Thoracic aorta (tissue), 2 donors: ENCODE results near the gene ADORA2B. TPM values are rescaled to one million over a fixed set of nuclear protein-coding genes. Genes with fewer than 3 reads are reported as not detected.
A peak's percentile ranks its signal among the peaks of the same experiment; 100 is the strongest.

Source experiments
- ATAC-seq: fragments of 150-250 bp; one replicate; pipeline ENCODE4 v1.8.0; 2017; ENCODE audit warnings: low read depth; ENCODE audit not compliant: insufficient number of reproducible peaks, low FRiP score
- DNase-seq: peaks from one replicate; pipeline ENCODE4 v3.0.0-alpha.2; 2020; ENCODE audit warnings: low spot score
- H3K27ac ChIP-seq, 2 donors: fragments of 200-600 bp; sonication (generic); 1 replicate in 1 of 2; 2 replicates in 1 of 2; pipeline ENCODE4 v1.5.1; 2016; ENCODE audit warnings: mild to moderate bottlenecking in 2 of 2, moderate library complexity in 2 of 2
- H3K27me3 ChIP-seq: fragments of 200-600 bp; sonication (generic); replicated peaks from 2 replicates; pipeline ENCODE4 v1.6.0; 2016; ENCODE audit warnings: mild to moderate bottlenecking; ENCODE audit not compliant: insufficient read depth
- H3K36me3 ChIP-seq: fragments of 200-600 bp; sonication (generic); one replicate; pipeline ENCODE4 v1.5.1; 2016
- H3K4me1 ChIP-seq, 2 donors: fragments of 200-600 bp; sonication (generic); 1 replicate in 1 of 2; 2 replicates in 1 of 2; pipeline versions ENCODE4 v1.5.1 to v1.6.0; 2016; ENCODE audit warnings: low read depth in 2 of 2, mild to moderate bottlenecking in 1 of 2; ENCODE audit not compliant: control insufficient read depth in 1 of 2
- H3K4me3 ChIP-seq: fragments of 200-600 bp; sonication (generic); 2 replicates; pipeline ENCODE4 v1.5.1; 2016; ENCODE audit warnings: mild to moderate bottlenecking
- H3K9me3 ChIP-seq: fragments of 200-600 bp; sonication (generic); 2 replicates; pipeline ENCODE4 v1.5.1; 2016
- CTCF ChIP-seq: fragments of 200-600 bp; sonication (generic); IDR thresholded peaks from one replicate; pipeline ENCODE4 v1.5.1; 2019; ENCODE audit warnings: antibody characterized with exemption
- total RNA-seq, 2 donors: library from RNA; depleted of rRNA; stranded (reverse); fragments of >200 nt; gene quantifications; one replicate each; pipeline versions ENCODE4 v1.1.0 to v1.2.3, GENCODE V29; 2016

ADORA2B gene
- total RNA-seq, 2 donors from 2014 or later = 1.6 TPM; not detected in 1

- Histone ChIP-seq H3K4me3 (no peak overlapping the region), H3K36me3 (peaks cover 35% of the 10 kb centered on the region), H3K4me1 (no peaks in the 10 kb centered on the region), H3K9me3 (no peaks in the 10 kb centered on the region), H3K27ac (no peak overlapping the region), H3K27me3 (no peaks in the 10 kb centered on the region)
- ATAC-seq (no peak), DNase-seq (no peak)
- TF ChIP-seq CTCF = no peak
Measured at GRCh38 chr17:15981646-15982580, 37.0 kb downstream of the ADORA2B start.

GRCh38 chr17:15996322-15996721 lies 51.4 kb downstream of the ADORA2B start:
- Histone ChIP-seq H3K36me3 (peaks cover 9% of the 10 kb centered on the region), H3K27ac (no peak overlapping the region), H3K9me3 (no peaks in the 10 kb centered on the region), H3K4me1 (peaks cover 8 to 17% of the 10 kb centered on the region in 2 donors), H3K4me3 (no peak overlapping the region), H3K27me3 (no peaks in the 10 kb centered on the region)
- ATAC-seq (no peak), DNase-seq (no peak)
- TF ChIP-seq CTCF = no peak

GRCh38 chr17:15998031-15998562 lies 53.2 kb downstream of the ADORA2B start:
- no peaks in the 10 kb centered on the region for H3K9me3 ChIP-seq
- ATAC-seq (no peak), DNase-seq (no peak)
- H3K27me3 ChIP-seq = no peaks in the 10 kb centered on the region
- no peak for TF ChIP-seq CTCF
- H3K4me3 ChIP-seq = no peak overlapping the region
- H3K27ac ChIP-seq = no peak overlapping the region
- H3K4me1 ChIP-seq = peaks cover 11 to 19% of the 10 kb centered on the region in 2 donors
- peaks cover 3% of the 10 kb centered on the region for H3K36me3 ChIP-seq

- DNase-seq (peak; percentile 72), ATAC-seq (peak; percentile 95)
- no peaks in the 10 kb centered on the region for H3K27me3 ChIP-seq
- H3K9me3 ChIP-seq = no peaks in the 10 kb centered on the region
- peaks cover 14% of the 10 kb centered on the region for H3K36me3 ChIP-seq
- H3K4me1 ChIP-seq = peaks cover 11 to 19% of the 10 kb centered on the region in 2 donors
- H3K4me3 ChIP-seq = peak within 1 kb of the TSS; percentile 87
- H3K27ac ChIP-seq = peak within 1 kb of the TSS; percentile 94
- peak; percentile 9 for TF ChIP-seq CTCF
Measured at GRCh38 chr17:15999141-15999973, 54.4 kb downstream of the ADORA2B start, which contains the start of the genes TTC19 and ZSWIM7. TTC19 (plus strand) TSS chr17:15999824; CDS start chr17:15999849, 25 bp downstream. ZSWIM7 (minus strand) TSS chr17:15999704; CDS start chr17:15999594, 110 bp downstream.
